SK-N-SH treated with all-trans-retinoic acid at 6 μM for 48 hours (cell line): ENCODE measurements around the gene HES3.

Experiments
- CREB5 ChIP-seq: fragments of 250-450 bp; sonication (Bioruptor Pico); IDR thresholded peaks from 2 replicates; pipeline ENCODE4 v1.5.1; 2020; ENCODE audit warnings: low read depth, mild to moderate bottlenecking, moderate library complexity
- ESRRG ChIP-seq: fragments of 250-450 bp; sonication (Bioruptor Pico); IDR thresholded peaks from 2 replicates; pipeline ENCODE4 v1.6.1; 2021; ENCODE audit warnings: mild to moderate bottlenecking
- ISL1 ChIP-seq: fragments of 250-450 bp; sonication (Bioruptor Pico); IDR thresholded peaks from 2 replicates; pipeline ENCODE4 v2.1.2; 2022; ENCODE audit warnings: mild to moderate bottlenecking, moderate library complexity
- PATZ1 ChIP-seq: fragments of 250-450 bp; sonication (Bioruptor Pico); IDR thresholded peaks from 2 replicates; pipeline ENCODE4 v1.8.0; 2020; ENCODE audit warnings: mild to moderate bottlenecking, moderate library complexity, borderline replicate concordance
- RARB ChIP-seq: fragments of 250-450 bp; sonication (Bioruptor Pico); IDR thresholded peaks from 2 replicates; pipeline ENCODE4 v1.8.0; 2021; ENCODE audit warnings: mild to moderate bottlenecking, moderate library complexity
- ZFP3 ChIP-seq: fragments of 250-450 bp; sonication (Bioruptor Pico); IDR thresholded peaks from 2 replicates; pipeline ENCODE4 v1.5.0; 2020; ENCODE audit warnings: mild to moderate bottlenecking, moderate library complexity
- TF ChIP-seq, protein P1 (sequence below): fragments of 250-450 bp; sonication (Bioruptor Pico); IDR thresholded peaks from 2 replicates; pipeline ENCODE4 v1.5.1; 2021; ENCODE audit warnings: mild to moderate bottlenecking, moderate library complexity

DNA sequence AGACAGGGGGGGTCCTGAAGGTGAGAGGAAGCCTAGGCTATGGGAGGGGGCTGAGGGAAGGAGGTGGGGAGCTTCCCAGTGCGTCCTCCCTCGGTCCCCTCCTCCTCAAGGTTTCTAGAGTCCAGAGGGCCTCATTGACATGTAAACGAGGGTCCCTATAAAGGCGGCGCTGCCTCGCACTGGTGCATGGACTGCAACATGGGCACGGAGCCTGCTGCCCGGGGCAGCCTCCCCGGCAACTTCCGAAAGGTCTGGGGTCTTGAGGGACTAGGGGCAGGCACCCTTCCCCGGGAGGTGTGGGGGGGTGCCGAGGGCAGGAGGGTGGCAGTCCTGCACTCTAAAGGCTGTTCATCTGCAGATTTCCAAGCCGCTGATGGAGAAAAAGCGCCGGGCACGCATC lies at the start of gene HES3:
- TF ChIP-seq CREB5 (CRISPR knock-in tag) (no peak), PATZ1 (CRISPR knock-in tag) (no peak), ESRRG (no peak), RARB (CRISPR knock-in tag) (no peak), ZFP3 (CRISPR knock-in tag) (no peak), ISL1 (no peak)
- TF ChIP-seq, protein P1, sequence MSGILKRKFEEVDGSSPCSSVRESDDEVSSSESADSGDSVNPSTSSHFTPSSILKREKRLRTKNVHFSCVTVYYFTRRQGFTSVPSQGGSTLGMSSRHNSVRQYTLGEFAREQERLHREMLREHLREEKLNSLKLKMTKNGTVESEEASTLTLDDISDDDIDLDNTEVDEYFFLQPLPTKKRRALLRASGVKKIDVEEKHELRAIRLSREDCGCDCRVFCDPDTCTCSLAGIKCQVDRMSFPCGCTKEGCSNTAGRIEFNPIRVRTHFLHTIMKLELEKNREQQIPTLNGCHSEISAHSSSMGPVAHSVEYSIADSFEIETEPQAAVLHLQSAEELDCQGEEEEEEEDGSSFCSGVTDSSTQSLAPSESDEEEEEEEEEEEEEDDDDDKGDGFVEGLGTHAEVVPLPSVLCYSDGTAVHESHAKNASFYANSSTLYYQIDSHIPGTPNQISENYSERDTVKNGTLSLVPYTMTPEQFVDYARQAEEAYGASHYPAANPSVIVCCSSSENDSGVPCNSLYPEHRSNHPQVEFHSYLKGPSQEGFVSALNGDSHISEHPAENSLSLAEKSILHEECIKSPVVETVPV (CRISPR knock-in tag), result no peak
